Subcutaneous abdominal adipose tissue (tissue), 5 donors: ENCODE results near the gene NAPSA.
"Not testable (repeated sequence)": the region's sequence is repeated elsewhere in the genome, so short reads cannot be mapped to it uniquely, and the experiment has no call there.

ENCODE experiments used
- H3K27ac ChIP-seq: one replicate; pipeline ENCODE4 v1.7.0; 2013; ENCODE audit warnings: low read depth, mild to moderate bottlenecking, inconsistent platforms, low read length, moderate library complexity
- H3K27me3 ChIP-seq, 5 donors: one replicate each; pipeline ENCODE4 v1.7.0; 2013; ENCODE audit warnings: low read length in 5 of 5, inconsistent platforms in 1 of 5; ENCODE audit not compliant: control insufficient read depth in 5 of 5, insufficient read depth in 4 of 5
- H3K36me3 ChIP-seq, 5 donors: one replicate each; pipeline ENCODE4 v1.7.0; 2013; ENCODE audit warnings: low read length in 5 of 5; ENCODE audit not compliant: control insufficient read depth in 5 of 5, insufficient read depth in 5 of 5
- H3K4me1 ChIP-seq, 5 donors: one replicate each; pipeline ENCODE4 v1.7.0; 2013; ENCODE audit warnings: low read length in 5 of 5, mild to moderate bottlenecking in 3 of 5, moderate library complexity in 1 of 5; ENCODE audit not compliant: control insufficient read depth in 5 of 5, insufficient read depth in 5 of 5
- H3K4me3 ChIP-seq, 5 donors: one replicate each; pipeline ENCODE4 v1.7.0; 2013; ENCODE audit warnings: low read length in 5 of 5, low read depth in 1 of 5
- H3K9ac ChIP-seq, 5 donors: one replicate each; pipeline ENCODE4 v1.7.0; 2013; ENCODE audit warnings: low read length in 5 of 5, mild to moderate bottlenecking in 4 of 5, moderate library complexity in 3 of 5
- H3K9me3 ChIP-seq, 5 donors: one replicate each; pipeline ENCODE4 v1.7.0; 2013; ENCODE audit warnings: low read length in 5 of 5; ENCODE audit not compliant: control insufficient read depth in 5 of 5
- donor health status: healthy.
- donor health status: healthy.
- donor health status: healthy.
- donor health status: healthy.
- donor health status: healthy.

The NAPSA gene

GRCh38 chr19:50347089-50347581 lies 18.3 kb downstream of the NAPSA start:
- not testable (repeated sequence) for H3K4me3 ChIP-seq, H3K27ac ChIP-seq, H3K36me3 ChIP-seq, H3K9ac ChIP-seq, H3K9me3 ChIP-seq
- peaks cover 0 to 12% (median 0%) of the 10 kb centered on the region in 5 donors for H3K27me3 ChIP-seq
- H3K4me1 ChIP-seq, result peaks cover 0 to 10% (median 0%) of the 10 kb centered on the region in 5 donors

DNA sequence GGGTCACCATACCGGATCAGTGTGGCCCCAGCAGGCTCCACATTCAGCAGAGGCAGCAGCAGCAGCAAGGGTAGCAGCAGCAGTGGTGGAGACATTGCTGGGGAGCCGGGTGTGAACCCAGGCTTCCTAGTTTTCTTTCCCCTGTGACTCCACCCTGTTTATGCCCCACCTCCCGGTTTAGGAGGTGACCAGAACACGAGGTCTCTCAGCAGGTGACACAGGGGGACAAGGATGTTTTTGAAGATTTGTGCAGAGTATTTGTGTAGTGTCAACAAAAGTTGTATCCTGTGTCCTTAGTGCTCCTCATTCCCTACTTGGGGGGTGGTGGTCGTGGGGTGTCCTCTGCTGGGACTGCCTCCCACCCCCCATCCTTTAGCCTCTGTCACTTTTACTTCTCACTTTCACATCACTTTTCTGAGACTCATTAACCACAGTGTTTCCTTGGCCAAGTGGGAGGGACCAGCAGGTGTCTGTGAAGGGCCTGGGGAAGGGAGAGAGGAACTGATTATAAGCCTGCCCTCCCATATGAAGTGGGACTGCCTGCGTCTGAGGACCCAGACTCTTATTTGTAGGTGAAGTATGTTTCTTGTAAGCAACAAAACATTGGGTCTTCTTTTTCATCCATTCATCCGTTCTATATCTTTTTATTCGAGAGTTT lies 20.6 kb downstream of the NAPSA start:
- Histone ChIP-seq H3K27me3 (peaks cover 0 to 5% (median 0%) of the 10 kb centered on the region in 5 donors), H3K9me3 (peaks cover 2 to 8% (median 6%) of the 10 kb centered on the region in 5 donors), H3K4me1 (peaks cover 0 to 10% (median 0%) of the 10 kb centered on the region in 5 donors), H3K27ac (no peak overlapping the region), H3K36me3 (no peaks in the 10 kb centered on the region), H3K9ac (no peak overlapping the region), H3K4me3 (peak overlapping the region in 1 of 5 donors; percentile 35)

DNA sequence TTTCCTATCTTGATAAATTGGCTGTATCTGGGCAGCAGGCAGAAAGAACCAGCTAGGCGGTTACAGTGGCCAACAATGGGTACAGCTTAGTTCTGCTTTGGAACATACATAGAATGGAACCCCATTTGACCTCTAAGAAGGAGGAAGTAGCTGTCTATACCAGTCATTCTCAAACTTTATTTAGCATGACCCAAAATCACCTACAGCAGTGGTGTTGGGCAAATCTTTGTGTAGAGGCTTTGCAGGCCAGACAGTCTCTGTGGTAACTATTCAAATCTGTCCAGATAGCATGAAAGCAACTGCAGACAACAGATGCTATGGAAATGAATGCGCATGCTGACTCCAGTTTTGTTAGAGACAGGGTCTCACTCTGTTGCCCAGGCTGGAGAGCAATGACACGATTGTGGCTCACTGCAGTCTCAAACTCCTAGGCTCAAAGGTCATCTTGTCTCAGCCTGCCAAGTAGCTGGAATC lies 24.3 kb downstream of the NAPSA start:
- peaks cover 0 to 10% (median 3%) of the 10 kb centered on the region in 5 donors for H3K4me1 ChIP-seq
- no peaks in the 10 kb centered on the region for H3K36me3 ChIP-seq
- no peak overlapping the region for H3K27ac ChIP-seq
- peaks cover 2 to 8% (median 6%) of the 10 kb centered on the region in 5 donors for H3K9me3 ChIP-seq
- peaks cover 0 to 9% (median 0%) of the 10 kb centered on the region in 5 donors for H3K27me3 ChIP-seq
- no peak overlapping the region for H3K9ac ChIP-seq
- H3K4me3 ChIP-seq, result no peak overlapping the region

GRCh38 chr19:50340331-50340730 lies 25.1 kb downstream of the NAPSA start:
- Histone ChIP-seq H3K36me3 (no peaks in the 10 kb centered on the region), H3K9me3 (peaks cover 2 to 8% (median 6%) of the 10 kb centered on the region in 5 donors), H3K4me1 (peaks cover 0 to 10% (median 3%) of the 10 kb centered on the region in 5 donors), H3K9ac (no peak overlapping the region), H3K27ac (no peak overlapping the region), H3K27me3 (peaks cover 0 to 9% (median 0%) of the 10 kb centered on the region in 5 donors), H3K4me3 (no peak overlapping the region)

DNA sequence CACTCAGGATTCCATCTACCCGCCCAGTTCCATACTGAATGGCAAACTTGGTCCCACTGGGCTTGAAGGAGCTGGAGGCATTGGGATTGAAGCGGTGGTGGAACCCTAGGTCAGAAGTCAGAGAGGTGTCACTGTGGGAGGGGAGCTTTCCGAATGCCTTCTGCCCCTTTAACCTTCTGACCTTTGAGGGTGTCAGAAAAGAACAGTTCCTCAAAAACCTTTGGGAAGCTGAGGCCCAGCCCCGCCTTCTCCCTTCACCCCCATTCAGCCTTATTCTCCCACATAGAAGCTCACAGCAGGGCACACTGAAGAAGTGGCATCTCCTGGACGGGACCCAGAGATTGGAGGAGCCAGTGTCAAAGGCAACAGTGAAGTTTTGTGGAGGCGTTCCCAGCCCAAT lies 28.4 kb downstream of the NAPSA start:
- peaks cover 3 to 20% (median 16%) of the 10 kb centered on the region in 5 donors for H3K4me1 ChIP-seq
- not testable (repeated sequence) for H3K27ac ChIP-seq, H3K4me3 ChIP-seq, H3K9me3 ChIP-seq, H3K9ac ChIP-seq, H3K36me3 ChIP-seq
- H3K27me3 ChIP-seq, result peaks cover 8 to 24% (median 14%) of the 10 kb centered on the region in 5 donors

DNA sequence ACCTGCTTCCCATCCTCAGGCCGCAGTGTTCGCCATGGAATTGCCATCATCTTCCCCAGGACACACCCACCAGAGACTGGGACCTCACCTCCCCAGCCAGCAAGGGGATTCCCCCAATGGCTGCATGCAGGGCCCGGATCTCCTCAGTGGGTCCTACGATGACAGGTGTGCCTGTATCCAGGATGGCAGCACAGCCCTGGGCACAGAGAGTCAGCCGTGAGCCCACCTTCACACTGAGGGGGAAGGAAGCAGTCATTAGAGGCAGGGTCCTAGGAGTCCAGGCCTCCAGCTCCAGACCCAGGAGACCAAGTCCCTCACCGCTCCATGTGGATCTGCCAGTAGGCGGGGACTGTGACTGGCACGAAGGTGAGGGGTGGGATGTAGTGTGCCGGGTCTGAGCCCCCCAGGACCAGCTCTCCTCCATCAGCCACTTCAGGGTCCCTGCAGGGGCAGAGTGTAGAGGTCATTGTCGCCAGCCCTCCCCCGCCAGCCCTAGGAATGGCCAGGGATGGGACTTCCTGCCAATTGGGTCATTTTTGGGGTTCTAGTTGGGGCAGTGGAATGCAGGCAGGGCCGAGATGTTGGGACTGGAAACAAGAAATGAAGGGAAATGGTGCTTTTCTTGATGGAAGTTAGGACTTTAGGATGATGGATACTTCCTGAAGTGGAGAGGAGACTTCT lies 30.6 kb downstream of the NAPSA start:
- H3K36me3 ChIP-seq, result no peaks in the 10 kb centered on the region
- H3K9ac ChIP-seq, result no peak overlapping the region
- no peak overlapping the region for H3K27ac ChIP-seq
- no peaks in the 10 kb centered on the region for H3K9me3 ChIP-seq
- H3K4me3 ChIP-seq, result no peak overlapping the region
- peaks cover 12 to 36% (median 30%) of the 10 kb centered on the region in 5 donors for H3K27me3 ChIP-seq
- peaks cover 3 to 35% (median 23%) of the 10 kb centered on the region in 5 donors for H3K4me1 ChIP-seq

DNA sequence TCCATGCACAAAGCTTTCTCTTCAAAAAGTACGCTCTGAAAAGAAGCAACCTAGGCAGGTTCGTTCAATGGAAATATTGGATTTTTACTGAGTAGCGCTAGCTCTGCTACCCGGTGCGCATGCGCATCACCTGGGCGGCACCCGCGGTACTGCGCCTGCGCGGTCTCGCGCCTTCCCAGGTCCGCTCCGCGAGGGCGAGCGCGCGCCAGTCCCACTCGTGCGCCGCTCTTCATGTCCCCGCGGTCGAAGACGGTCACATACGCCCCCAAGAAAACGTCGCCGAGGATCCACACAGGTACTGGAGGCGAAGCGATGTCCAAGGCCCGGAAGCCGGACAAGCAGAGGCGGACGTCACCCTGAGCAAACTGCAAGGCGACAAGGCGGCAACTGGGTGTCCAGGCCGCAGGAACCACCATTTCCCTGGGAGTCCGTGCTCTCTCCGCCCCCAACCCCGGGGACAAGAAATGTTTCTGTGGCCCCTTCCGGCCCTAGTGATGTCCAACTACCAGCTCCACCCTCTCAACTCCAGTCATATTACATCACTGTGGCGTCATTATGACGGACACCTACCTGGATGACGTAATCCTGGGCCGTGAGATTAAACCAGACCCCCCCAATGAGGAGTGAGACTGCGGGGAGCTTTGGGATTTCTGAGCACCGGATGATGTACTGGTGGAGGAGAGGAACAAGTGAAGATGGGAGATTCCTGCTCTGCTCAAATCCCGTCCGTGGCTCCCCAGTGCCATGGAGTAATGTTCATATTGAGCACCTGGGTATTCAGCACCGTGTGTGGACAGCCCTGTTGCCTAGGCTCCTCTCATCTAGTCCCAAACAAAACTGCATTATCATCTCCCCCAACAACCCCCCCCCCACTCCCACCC lies 31.5 kb downstream of the NAPSA start:
- Histone ChIP-seq H3K9me3 (no peaks in the 10 kb centered on the region), H3K27ac (no peak overlapping the region), H3K36me3 (no peaks in the 10 kb centered on the region), H3K4me1 (peaks cover 3 to 42% (median 29%) of the 10 kb centered on the region in 5 donors), H3K9ac (peak overlapping the region in 2 of 5 donors; percentile 59), H3K4me3 (peak overlapping the region; percentile 71 to 78 (median 73)), H3K27me3 (peaks cover 12 to 41% (median 30%) of the 10 kb centered on the region in 5 donors)

GRCh38 chr19:50333235-50333736 lies 32.2 kb downstream of the NAPSA start:
- no peaks in the 10 kb centered on the region for H3K36me3 ChIP-seq
- peak overlapping the region in 2 of 5 donors; percentile 59 for H3K9ac ChIP-seq
- H3K27ac ChIP-seq, result no peak overlapping the region
- no peaks in the 10 kb centered on the region for H3K9me3 ChIP-seq
- H3K27me3 ChIP-seq, result peaks cover 12 to 41% (median 30%) of the 10 kb centered on the region in 5 donors
- peak overlapping the region; percentile 71 to 78 (median 73) for H3K4me3 ChIP-seq
- H3K4me1 ChIP-seq, result peaks cover 3 to 45% (median 32%) of the 10 kb centered on the region in 5 donors

DNA sequence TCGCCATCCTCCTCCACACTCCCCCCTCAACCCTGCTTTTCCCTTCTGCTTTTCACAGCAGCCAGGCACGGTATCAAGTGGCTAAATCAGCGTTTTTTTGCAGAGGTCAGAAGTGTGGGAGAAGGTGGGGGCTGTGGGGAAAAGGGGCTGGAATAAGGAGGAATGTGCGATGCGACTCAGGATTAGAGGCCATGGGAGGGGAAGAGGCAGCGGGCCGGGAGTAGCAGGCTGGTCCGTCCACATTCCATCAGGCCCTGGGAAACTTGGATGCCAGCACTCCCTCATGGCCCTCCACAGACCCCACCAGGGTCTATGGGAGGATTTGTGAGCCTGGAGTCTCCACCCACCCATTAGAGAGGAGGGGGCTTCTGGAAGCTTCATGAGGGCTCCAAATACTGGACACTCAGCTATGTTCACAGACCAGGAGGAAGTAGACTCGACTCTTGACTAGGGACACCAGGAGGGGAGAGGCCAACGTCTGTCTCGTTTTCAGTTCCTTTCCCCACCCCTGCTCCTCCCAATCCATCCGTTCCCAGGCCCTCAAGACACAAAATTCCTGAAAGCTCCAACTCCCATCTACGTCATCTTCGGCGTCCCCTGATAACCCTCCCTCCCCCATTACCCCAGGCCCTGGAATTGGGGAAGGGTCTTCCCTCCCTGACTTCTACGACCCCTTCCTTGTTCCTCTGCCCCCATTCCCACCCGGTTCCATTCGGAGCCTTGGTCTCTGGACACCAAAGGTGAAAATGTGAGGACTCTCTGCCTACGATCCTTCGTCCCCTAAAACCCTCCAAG lies 33.0 kb downstream of the NAPSA start:
- Histone ChIP-seq H3K4me1 (peaks cover 3 to 50% (median 33%) of the 10 kb centered on the region in 5 donors), H3K36me3 (no peaks in the 10 kb centered on the region), H3K9me3 (no peaks in the 10 kb centered on the region), H3K9ac (no peak overlapping the region), H3K27me3 (peaks cover 17 to 47% (median 34%) of the 10 kb centered on the region in 5 donors), H3K27ac (no peak overlapping the region), H3K4me3 (peak overlapping the region in 3 of 5 donors; percentile 2 to 71 (median 71))
